Measurements from ENCODE around the gene ZNF277.

Gene ZNF277

GRCh38 chr7:112162142-112162766, 44.2 kb upstream of the ZNF277 start:
- Histone ChIP-seq H3K9me2 (replicated peaks; ENCODE audit: control insufficient read depth, low read length) (no peaks in the 10 kb centered on the region), H3F3A (ENCODE audit: control insufficient read depth, insufficient read depth) (no peaks in the 10 kb centered on the region), H3K27ac (ENCODE audit: low read depth, low read length) (no peak overlapping the region), H3K27me3 (ENCODE audit: control insufficient read depth, low read length) (no peaks in the 10 kb centered on the region), H3K4me2 (ENCODE audit: low read length) (no peak overlapping the region), H3K4me3 (ENCODE audit: low read length) (no peak overlapping the region), H3K9me3 (ENCODE audit: control insufficient read depth, insufficient read depth, low read length) (no peaks in the 10 kb centered on the region), H3K79me2 (ENCODE audit: control insufficient read depth, low read length) (no peaks in the 10 kb centered on the region), H3K36me3 (ENCODE audit: control insufficient read depth, low read length) (no peaks in the 10 kb centered on the region), H4K20me1 (ENCODE audit: control insufficient read depth, insufficient read depth, low read depth, low read length) (no peaks in the 10 kb centered on the region), H3K4me1 (ENCODE audit: control insufficient read depth, low read length) (no peaks in the 10 kb centered on the region)
- TF ChIP-seq EZH2phosphoT487 (IDR thresholded peaks at IDR 0.05; ENCODE audit: borderline replicate concordance, low read length), result no peak
- TF ChIP-seq CTCF (IDR thresholded peaks at IDR 0.05; ENCODE audit: low read depth, low read length, poor library complexity, severe bottlenecking), result no peak

DNA sequence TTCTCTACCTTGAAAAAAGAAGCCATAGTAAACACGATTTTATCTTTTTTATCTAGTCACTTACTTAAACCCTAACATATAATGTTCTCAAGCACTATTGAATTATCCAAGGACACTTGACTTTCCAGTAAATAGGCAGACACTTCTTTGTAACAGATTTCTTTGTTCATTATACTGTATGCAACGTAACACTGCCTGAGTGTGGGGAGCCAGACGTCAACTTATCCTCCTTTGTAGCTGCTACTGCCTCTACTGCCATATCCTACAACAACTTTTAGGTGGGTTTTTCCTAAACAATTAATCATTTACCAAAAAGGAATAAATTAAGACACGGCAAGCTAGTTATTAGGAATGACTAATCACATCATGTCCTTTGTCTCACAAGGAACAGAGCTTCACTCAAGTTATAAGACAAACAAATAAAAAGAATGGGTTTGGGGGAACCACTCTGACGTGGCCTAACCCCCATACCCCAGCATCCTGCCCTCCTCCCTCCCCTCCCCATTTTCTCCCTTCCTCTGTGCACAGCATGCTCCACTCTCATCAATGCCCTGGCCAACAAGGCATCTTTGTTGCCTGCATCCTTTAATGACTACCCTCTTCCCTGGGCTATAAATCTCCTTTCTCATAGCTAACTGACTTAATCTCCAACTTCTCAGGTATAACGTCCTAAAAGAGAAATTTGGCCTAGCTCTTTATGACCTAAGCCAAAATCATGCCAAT, 43.5 kb upstream of the ZNF277 start:
- Histone ChIP-seq H3K27me3 (ENCODE audit: control insufficient read depth, low read length) (no peaks in the 10 kb centered on the region), H3K36me3 (ENCODE audit: control insufficient read depth, low read length) (no peaks in the 10 kb centered on the region), H3K79me2 (ENCODE audit: control insufficient read depth, low read length) (no peaks in the 10 kb centered on the region), H3F3A (ENCODE audit: control insufficient read depth, insufficient read depth) (no peaks in the 10 kb centered on the region), H3K4me3 (ENCODE audit: low read length) (no peak overlapping the region), H3K4me2 (ENCODE audit: low read length) (no peak overlapping the region), H3K9me2 (replicated peaks; ENCODE audit: control insufficient read depth, low read length) (no peaks in the 10 kb centered on the region), H3K4me1 (ENCODE audit: control insufficient read depth, low read length) (no peaks in the 10 kb centered on the region), H3K9me3 (ENCODE audit: control insufficient read depth, insufficient read depth, low read length) (no peaks in the 10 kb centered on the region), H3K27ac (ENCODE audit: low read depth, low read length) (no peak overlapping the region), H4K20me1 (ENCODE audit: control insufficient read depth, insufficient read depth, low read depth, low read length) (no peaks in the 10 kb centered on the region)
- TF ChIP-seq EZH2phosphoT487 (IDR thresholded peaks at IDR 0.05; ENCODE audit: borderline replicate concordance, low read length) (no peak), CTCF (IDR thresholded peaks at IDR 0.05; ENCODE audit: low read depth, low read length, poor library complexity, severe bottlenecking) (no peak)

DNA sequence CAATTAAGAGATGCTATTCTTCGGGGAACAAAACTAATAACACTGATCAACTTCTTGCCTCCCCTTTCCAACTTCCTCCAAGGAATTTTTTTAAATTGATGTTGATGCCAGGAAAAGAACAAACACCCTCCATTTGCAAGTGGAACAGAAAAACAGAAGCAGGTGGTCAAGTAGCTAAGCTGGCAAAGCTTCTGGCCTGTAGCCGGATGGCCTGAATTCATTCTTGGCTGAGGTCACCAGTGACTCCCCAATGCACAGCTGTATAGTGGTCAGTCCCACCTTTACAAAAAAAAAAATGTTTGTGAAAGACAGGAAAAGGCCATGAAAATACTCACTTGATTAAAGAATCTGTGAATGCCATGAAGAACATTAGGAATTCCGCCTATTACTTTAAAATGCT, 39.3 kb upstream of the ZNF277 start:
- H3K4me1 ChIP-seq (ENCODE audit: control insufficient read depth, low read length), result no peaks in the 10 kb centered on the region
- H3K4me2 ChIP-seq (ENCODE audit: low read length), result no peak overlapping the region
- H3K36me3 ChIP-seq (ENCODE audit: control insufficient read depth, low read length), result no peaks in the 10 kb centered on the region
- H3K4me3 ChIP-seq (ENCODE audit: low read length), result no peak overlapping the region
- TF ChIP-seq EZH2phosphoT487 (IDR thresholded peaks at IDR 0.05; ENCODE audit: borderline replicate concordance, low read length), result no peak
- TF ChIP-seq CTCF (IDR thresholded peaks at IDR 0.05; ENCODE audit: low read depth, low read length, poor library complexity, severe bottlenecking), result no peak
- H3K27me3 ChIP-seq (ENCODE audit: control insufficient read depth, low read length), result no peaks in the 10 kb centered on the region
- H3F3A ChIP-seq (ENCODE audit: control insufficient read depth, insufficient read depth), result no peaks in the 10 kb centered on the region
- H4K20me1 ChIP-seq (ENCODE audit: control insufficient read depth, insufficient read depth, low read depth, low read length), result no peaks in the 10 kb centered on the region
- no peaks in the 10 kb centered on the region for H3K79me2 ChIP-seq (ENCODE audit: control insufficient read depth, low read length)
- no peaks in the 10 kb centered on the region for H3K9me2 ChIP-seq (replicated peaks; ENCODE audit: control insufficient read depth, low read length)
- H3K27ac ChIP-seq (ENCODE audit: low read depth, low read length), result no peak overlapping the region
- no peaks in the 10 kb centered on the region for H3K9me3 ChIP-seq (ENCODE audit: control insufficient read depth, insufficient read depth, low read length)

Data from DOHH2 (cell line).